HepG2 (cell line): ENCODE results near the gene GRK5. TPM values are rescaled to one million over a fixed set of nuclear protein-coding genes. Genes with fewer than 3 reads are reported as not detected.
A peak's percentile ranks its signal among the peaks of the same experiment; 100 is the strongest.

Source experiments
- FOXC1 ChIP-seq: sonication (generic); formaldehyde crosslinking; IDR thresholded peaks from 2 replicates; pipeline ENCODE4 v1.8.0; 2022; ENCODE audit warnings: mild to moderate bottlenecking, missing genetic modification reagents, borderline replicate concordance
- GPN1 ChIP-seq: sonication (generic); formaldehyde crosslinking; IDR thresholded peaks from 2 replicates; pipeline ENCODE4 v1.5.1; 2020; ENCODE audit warnings: missing genetic modification reagents, borderline replicate concordance
- MED8 ChIP-seq: sonication (generic); formaldehyde crosslinking; IDR thresholded peaks from 2 replicates; pipeline ENCODE4 v1.8.1; 2023; ENCODE audit warnings: mild to moderate bottlenecking, missing genetic modification reagents; ENCODE audit not compliant: insufficient replicate concordance
- NPAS2 ChIP-seq: sonication (generic); formaldehyde crosslinking; IDR thresholded peaks from 2 replicates; pipeline ENCODE4 v1.8.0; 2022; ENCODE audit warnings: mild to moderate bottlenecking, missing genetic modification reagents, borderline replicate concordance
- NR1H2 ChIP-seq: sonication (generic); formaldehyde crosslinking; IDR thresholded peaks from 2 replicates; pipeline ENCODE4 v1.8.1; 2022; ENCODE audit warnings: low read depth, missing genetic modification reagents, borderline replicate concordance
- RAD21 ChIP-seq: fragments of 450-650 bp; formaldehyde crosslinking; IDR thresholded peaks from 2 replicates; pipeline ENCODE4 v1.5.0; 2020; ENCODE audit warnings: mild to moderate bottlenecking
- REXO4 ChIP-seq: sonication (generic); formaldehyde crosslinking; IDR thresholded peaks from 2 replicates; pipeline ENCODE4 v1.8.0; 2022; ENCODE audit warnings: missing genetic modification reagents, mild to moderate bottlenecking, borderline replicate concordance
- SMAD3 ChIP-seq: sonication (generic); formaldehyde crosslinking; IDR thresholded peaks from 2 replicates; pipeline ENCODE4 v1.4.0; 2020; ENCODE audit warnings: missing genetic modification reagents
- SNRNP70 ChIP-seq: fragments of 200-400 bp; formaldehyde crosslinking; IDR thresholded peaks from 2 replicates; pipeline ENCODE4 v1.6.1; 2017; ENCODE audit warnings: mild to moderate bottlenecking, low read depth, low read length, moderate library complexity
- SRF ChIP-seq: IDR thresholded peaks from 2 replicates; pipeline ENCODE4 v1.6.1; 2011; ENCODE audit warnings: mild to moderate bottlenecking, low read depth, low read length, moderate library complexity
- ZNF160 ChIP-seq: sonication (generic); formaldehyde crosslinking; IDR thresholded peaks from 2 replicates; pipeline ENCODE4 v1.8.0; 2022; ENCODE audit warnings: mild to moderate bottlenecking, inconsistent platforms, missing genetic modification reagents
- ZNF432 ChIP-seq: sonication (generic); formaldehyde crosslinking; IDR thresholded peaks from 2 replicates; pipeline ENCODE4 v1.5.0; 2020; ENCODE audit warnings: missing genetic modification reagents, mild to moderate bottlenecking, borderline replicate concordance
- ZNF775 ChIP-seq: sonication (generic); formaldehyde crosslinking; IDR thresholded peaks from 2 replicates; pipeline ENCODE4 v1.4.0; 2020; ENCODE audit warnings: missing genetic modification reagents, mild to moderate bottlenecking, moderate library complexity, borderline replicate concordance
- ZNF839 ChIP-seq: sonication (generic); formaldehyde crosslinking; IDR thresholded peaks from 2 replicates; pipeline ENCODE4 v1.4.0; 2020; ENCODE audit warnings: missing genetic modification reagents, mild to moderate bottlenecking, borderline replicate concordance
- ZSCAN20 ChIP-seq: sonication (generic); formaldehyde crosslinking; IDR thresholded peaks from 2 replicates; pipeline ENCODE4 v1.4.0; 2020; ENCODE audit warnings: missing genetic modification reagents, mild to moderate bottlenecking, borderline replicate concordance
- polyA plus RNA-seq, 8 experiments: library from polyadenylated mRNA; depleted of rRNA in 3 of 8; stranded (reverse) in 7 of 8; unstranded in 1 of 8; fragments of >200 nt; fragmentation: Illumina TruSeq in 4 of 8; extraction: Trizol in 4 of 8; gene quantifications; 2 replicates each; pipeline versions ENCODE4 v1.2.1 to v1.2.3, GENCODE V29; 2011 to 2016; ENCODE audit warnings: low read depth in 4 of 8, missing spikeins in 1 of 8, mixed read lengths in 1 of 8; ENCODE audit not compliant: insufficient read depth in 1 of 8
- total RNA-seq, 5 experiments: library from RNA; depleted of rRNA; stranded (reverse); fragments of >200 nt; fragmentation: Illumina TruSeq; extraction: Trizol; gene quantifications; 2 replicates each; pipeline ENCODE4 v1.2.3, GENCODE V29; 2016; ENCODE audit warnings: low read depth in 1 of 5
- TF ChIP-seq, protein P1 (sequence below), 2 experiments: sonication (generic) in 1 of 2; formaldehyde crosslinking in 1 of 2; IDR thresholded peaks; 2 replicates each; pipeline versions ENCODE4 v1.4.0 to v1.6.1; 2018 to 2020; ENCODE audit warnings: missing genetic modification reagents in 2 of 2, borderline replicate concordance in 1 of 2, low read depth in 1 of 2, mild to moderate bottlenecking in 1 of 2, missing biosample characterization in 1 of 2
- TF ChIP-seq, protein P2 (sequence below): sonication (generic); formaldehyde crosslinking; IDR thresholded peaks from 2 replicates; pipeline ENCODE4 v1.4.0; 2020; ENCODE audit warnings: missing genetic modification reagents, mild to moderate bottlenecking, borderline replicate concordance
- TF ChIP-seq, protein P3 (sequence below): sonication (generic); formaldehyde crosslinking; IDR thresholded peaks from 2 replicates; pipeline ENCODE4 v1.4.0; 2020; ENCODE audit warnings: missing genetic modification reagents, borderline replicate concordance
- TF ChIP-seq, protein P4 (sequence below): sonication (generic); formaldehyde crosslinking; IDR thresholded peaks from 2 replicates; pipeline ENCODE4 v1.8.0; 2022; ENCODE audit warnings: missing genetic modification reagents, mild to moderate bottlenecking, inconsistent platforms, borderline replicate concordance

Gene GRK5
- total and polyA plus RNA-seq, 2 of the 13 experiments (the other 11 are each of a cell fraction or from before 2014, with no cell fraction given) = 10.4 to 12.6 TPM

DNA sequence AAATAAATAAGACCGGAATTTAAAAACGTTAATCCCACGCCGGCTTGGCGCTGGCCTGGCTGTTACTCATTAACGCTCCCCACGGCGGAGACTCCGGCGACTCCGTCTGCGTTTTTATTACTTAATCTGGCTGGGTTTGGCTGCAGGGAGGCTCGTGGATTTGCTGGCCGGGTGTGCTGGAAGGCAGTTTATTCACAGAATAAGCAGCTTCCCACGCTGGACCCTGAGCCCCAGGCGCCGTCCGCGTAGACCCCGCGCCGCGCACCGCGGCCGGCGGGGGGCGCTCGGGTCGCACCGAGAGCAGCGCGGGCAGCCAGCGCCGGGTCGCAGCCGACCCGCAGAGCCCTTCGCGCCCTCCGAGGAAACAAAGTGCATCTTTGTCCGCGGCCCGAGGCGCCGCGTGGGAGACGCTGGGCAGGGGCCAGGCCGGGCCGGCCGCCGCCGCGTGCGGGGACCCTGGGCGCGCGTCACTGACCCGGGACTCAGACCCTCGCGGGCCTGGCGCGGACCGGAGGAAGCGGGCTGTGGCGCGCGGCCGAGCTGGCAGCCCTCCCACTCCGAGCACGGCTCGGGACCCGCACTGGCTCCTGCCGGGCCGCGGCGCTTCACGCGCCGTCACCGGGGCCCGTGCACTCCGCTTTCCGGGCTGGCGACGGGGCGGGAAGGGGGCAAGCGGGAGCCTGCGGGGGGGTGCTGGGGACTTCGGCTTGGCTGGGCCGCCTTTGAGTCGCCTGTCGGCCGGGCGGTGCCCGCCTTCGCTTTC lies 587 bp upstream of the GRK5 start (continued):
- TF ChIP-seq, protein P1, sequence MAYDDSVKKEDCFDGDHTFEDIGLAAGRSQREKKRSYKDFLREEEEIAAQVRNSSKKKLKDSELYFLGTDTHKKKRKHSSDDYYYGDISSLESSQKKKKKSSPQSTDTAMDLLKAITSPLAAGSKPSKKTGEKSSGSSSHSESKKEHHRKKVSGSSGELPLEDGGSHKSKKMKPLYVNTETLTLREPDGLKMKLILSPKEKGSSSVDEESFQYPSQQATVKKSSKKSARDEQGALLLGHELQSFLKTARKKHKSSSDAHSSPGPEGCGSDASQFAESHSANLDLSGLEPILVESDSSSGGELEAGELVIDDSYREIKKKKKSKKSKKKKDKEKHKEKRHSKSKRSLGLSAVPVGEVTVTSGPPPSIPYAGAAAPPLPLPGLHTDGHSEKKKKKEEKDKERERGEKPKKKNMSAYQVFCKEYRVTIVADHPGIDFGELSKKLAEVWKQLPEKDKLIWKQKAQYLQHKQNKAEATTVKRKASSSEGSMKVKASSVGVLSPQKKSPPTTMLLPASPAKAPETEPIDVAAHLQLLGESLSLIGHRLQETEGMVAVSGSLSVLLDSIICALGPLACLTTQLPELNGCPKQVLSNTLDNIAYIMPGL (CRISPR knock-in tag; IDR thresholded peaks at IDR 0.05; ENCODE audit: borderline replicate concordance in 1 of 2, low read depth in 1 of 2) = peak in 1 of 2 experiments; percentile 36; a peak in 1 of 4 replicates
- TF ChIP-seq GPN1 (no peak), FOXC1 (CRISPR knock-in tag) (no peak; the same call in 1 of the 2 replicates), ZNF160 (no peak), MED8 (no peak), RAD21 (CRISPR knock-in tag) (peak; percentile 96), SNRNP70 (no peak), REXO4 (no peak), ZSCAN20 (CRISPR knock-in tag) (peak; percentile 58; the same call in 1 of the 2 replicates), SMAD3 (CRISPR knock-in tag) (no peak), NPAS2 (CRISPR knock-in tag) (no peak), SRF (no peak), NR1H2 (CRISPR knock-in tag) (no peak), ZNF432 (CRISPR knock-in tag) (no peak), ZNF775 (CRISPR knock-in tag) (no peak), ZNF839 (CRISPR knock-in tag) (no peak)
- TF ChIP-seq, protein P2, sequence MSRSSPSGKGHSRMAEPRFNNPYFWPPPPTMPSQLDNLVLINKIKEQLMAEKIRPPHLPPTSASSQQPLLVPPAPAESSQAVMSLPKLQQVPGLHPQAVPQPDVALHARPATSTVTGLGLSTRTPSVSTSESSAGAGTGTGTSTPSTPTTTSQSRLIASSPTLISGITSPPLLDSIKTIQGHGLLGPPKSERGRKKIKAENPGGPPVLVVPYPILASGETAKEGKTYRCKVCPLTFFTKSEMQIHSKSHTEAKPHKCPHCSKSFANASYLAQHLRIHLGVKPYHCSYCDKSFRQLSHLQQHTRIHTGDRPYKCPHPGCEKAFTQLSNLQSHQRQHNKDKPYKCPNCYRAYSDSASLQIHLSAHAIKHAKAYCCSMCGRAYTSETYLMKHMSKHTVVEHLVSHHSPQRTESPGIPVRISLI (CRISPR knock-in tag) = peak; percentile 15; the same call in 1 of the 2 replicates
- TF ChIP-seq, protein P3, sequence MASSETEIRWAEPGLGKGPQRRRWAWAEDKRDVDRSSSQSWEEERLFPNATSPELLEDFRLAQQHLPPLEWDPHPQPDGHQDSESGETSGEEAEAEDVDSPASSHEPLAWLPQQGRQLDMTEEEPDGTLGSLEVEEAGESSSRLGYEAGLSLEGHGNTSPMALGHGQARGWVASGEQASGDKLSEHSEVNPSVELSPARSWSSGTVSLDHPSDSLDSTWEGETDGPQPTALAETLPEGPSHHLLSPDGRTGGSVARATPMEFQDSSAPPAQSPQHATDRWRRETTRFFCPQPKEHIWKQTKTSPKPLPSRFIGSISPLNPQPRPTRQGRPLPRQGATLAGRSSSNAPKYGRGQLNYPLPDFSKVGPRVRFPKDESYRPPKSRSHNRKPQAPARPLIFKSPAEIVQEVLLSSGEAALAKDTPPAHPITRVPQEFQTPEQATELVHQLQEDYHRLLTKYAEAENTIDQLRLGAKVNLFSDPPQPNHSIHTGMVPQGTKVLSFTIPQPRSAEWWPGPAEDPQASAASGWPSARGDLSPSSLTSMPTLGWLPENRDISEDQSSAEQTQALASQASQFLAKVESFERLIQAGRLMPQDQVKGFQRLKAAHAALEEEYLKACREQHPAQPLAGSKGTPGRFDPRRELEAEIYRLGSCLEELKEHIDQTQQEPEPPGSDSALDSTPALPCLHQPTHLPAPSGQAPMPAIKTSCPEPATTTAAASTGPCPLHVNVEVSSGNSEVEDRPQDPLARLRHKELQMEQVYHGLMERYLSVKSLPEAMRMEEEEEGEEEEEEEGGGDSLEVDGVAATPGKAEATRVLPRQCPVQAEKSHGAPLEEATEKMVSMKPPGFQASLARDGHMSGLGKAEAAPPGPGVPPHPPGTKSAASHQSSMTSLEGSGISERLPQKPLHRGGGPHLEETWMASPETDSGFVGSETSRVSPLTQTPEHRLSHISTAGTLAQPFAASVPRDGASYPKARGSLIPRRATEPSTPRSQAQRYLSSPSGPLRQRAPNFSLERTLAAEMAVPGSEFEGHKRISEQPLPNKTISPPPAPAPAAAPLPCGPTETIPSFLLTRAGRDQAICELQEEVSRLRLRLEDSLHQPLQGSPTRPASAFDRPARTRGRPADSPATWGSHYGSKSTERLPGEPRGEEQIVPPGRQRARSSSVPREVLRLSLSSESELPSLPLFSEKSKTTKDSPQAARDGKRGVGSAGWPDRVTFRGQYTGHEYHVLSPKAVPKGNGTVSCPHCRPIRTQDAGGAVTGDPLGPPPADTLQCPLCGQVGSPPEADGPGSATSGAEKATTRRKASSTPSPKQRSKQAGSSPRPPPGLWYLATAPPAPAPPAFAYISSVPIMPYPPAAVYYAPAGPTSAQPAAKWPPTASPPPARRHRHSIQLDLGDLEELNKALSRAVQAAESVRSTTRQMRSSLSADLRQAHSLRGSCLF = no peak
- TF ChIP-seq, protein P4, sequence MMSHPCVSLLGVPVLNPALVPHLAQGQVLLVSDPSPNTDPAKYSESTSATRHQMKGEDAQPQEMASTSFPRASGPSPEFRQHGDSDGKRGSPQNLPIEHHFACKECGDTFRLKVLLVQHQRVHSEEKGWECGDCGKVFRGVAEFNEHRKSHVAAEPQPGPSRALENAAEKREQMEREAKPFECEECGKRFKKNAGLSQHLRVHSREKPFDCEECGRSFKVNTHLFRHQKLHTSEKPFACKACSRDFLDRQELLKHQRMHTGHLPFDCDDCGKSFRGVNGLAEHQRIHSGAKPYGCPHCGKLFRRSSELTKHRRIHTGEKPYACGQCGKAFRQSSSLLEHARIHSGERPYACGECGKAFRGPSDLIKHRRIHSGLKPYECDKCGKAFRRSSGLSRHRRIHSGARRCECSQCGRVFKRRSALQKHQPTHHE (CRISPR knock-in tag) = no peak
